Colonic mucosa (tissue), 4 donors: ENCODE results near the gene CSF2RB. TPM values are rescaled to one million over a fixed set of nuclear protein-coding genes. Genes with fewer than 3 reads are reported as not detected.

Experiments
- DNase-seq: peaks from one replicate; pipeline ENCODE4 v3.0.0-alpha.2; 2020
- H3K27ac ChIP-seq: fragments of 200-600 bp; one replicate; pipeline ENCODE4 v1.8.0; 2021
- H3K27me3 ChIP-seq: fragments of 200-600 bp; one replicate; pipeline ENCODE4 v1.8.0; 2021
- H3K36me3 ChIP-seq: fragments of 200-600 bp; one replicate; pipeline ENCODE4 v1.8.0; 2021
- H3K4me1 ChIP-seq: fragments of 200-600 bp; one replicate; pipeline ENCODE4 v1.8.0; 2021; ENCODE audit warnings: mild to moderate bottlenecking
- H3K4me3 ChIP-seq: fragments of 200-600 bp; one replicate; pipeline ENCODE4 v1.8.0; 2021
- H3K9ac ChIP-seq, 2 donors: one replicate each; pipeline ENCODE4 v1.7.0; 2013; ENCODE audit warnings: control low read depth in 2 of 2, low read depth in 2 of 2, low read length in 2 of 2
- H3K9me3 ChIP-seq: fragments of 200-600 bp; one replicate; pipeline ENCODE4 v1.8.0; 2021
- CTCF ChIP-seq: fragments of 200-600 bp; IDR thresholded peaks from one replicate; pipeline ENCODE4 v1.8.0; 2022; ENCODE audit warnings: antibody characterized with exemption, mild to moderate bottlenecking
- intact Hi-C: fragments of 100-400 bp; cut with DNase I; formaldehyde crosslinking; loops from one replicate; pipeline ENCODE4 v1.14.1; 2022
- total RNA-seq, 2 donors: library from RNA; stranded (reverse); fragmentation: NEBNext Ultra II Directional in 1 of 2; extraction: Animal tissue kit (Norgen Biotek cat#: 25700) in 1 of 2; gene quantifications; one replicate each; pipeline ENCODE4 v1.2.1, GENCODE V29; 2021
- donor health status: healthy.
- donor health status: DM: no; HTN: no; CAD: no.
- donor health status: DM: no; HTN: no; CAD: no.

Gene CSF2RB
- total RNA-seq, 2 donors from 2014 or later, result 2.1 to 5.2 TPM

GRCh38 chr22:36879775-36880174 lies 33.7 kb upstream of the CSF2RB start:
- Histone ChIP-seq H3K9ac (no peak overlapping the region), H3K27ac (no peak overlapping the region), H3K4me1 (no peaks in the 10 kb centered on the region), H3K36me3 (no peaks in the 10 kb centered on the region), H3K9me3 (no peaks in the 10 kb centered on the region), H3K27me3 (no peaks in the 10 kb centered on the region), H3K4me3 (no peak overlapping the region)
- TF ChIP-seq CTCF, result no peak
- no peak for DNase-seq
- intact Hi-C loops, result no loop called here

- no peaks in the 10 kb centered on the region for H3K36me3 ChIP-seq
- H3K9me3 ChIP-seq, result no peaks in the 10 kb centered on the region
- no peak overlapping the region for H3K27ac ChIP-seq
- H3K4me3 ChIP-seq, result no peak overlapping the region
- no peaks in the 10 kb centered on the region for H3K4me1 ChIP-seq
- DNase-seq, result no peak
- no peak for TF ChIP-seq CTCF
- H3K27me3 ChIP-seq, result no peaks in the 10 kb centered on the region
- intact Hi-C loops, result no loop called here
- H3K9ac ChIP-seq, result no peak overlapping the region
These were observed 31.8 kb upstream of the CSF2RB start for GRCh38 chr22:36881504-36882245.

- intact Hi-C loops, result no loop called here
- Histone ChIP-seq H3K27ac (no peak overlapping the region), H3K27me3 (no peaks in the 10 kb centered on the region), H3K36me3 (no peaks in the 10 kb centered on the region), H3K9me3 (no peaks in the 10 kb centered on the region), H3K4me1 (no peaks in the 10 kb centered on the region), H3K4me3 (no peak overlapping the region), H3K9ac (no peak overlapping the region)
- no peak for DNase-seq
- TF ChIP-seq CTCF, result no peak
These were observed 28.9 kb upstream of the CSF2RB start for GRCh38 chr22:36884349-36885158.

GRCh38 chr22:36885474-36885873 lies 28.0 kb upstream of the CSF2RB start:
- TF ChIP-seq CTCF, result no peak
- Histone ChIP-seq H3K36me3 (no peaks in the 10 kb centered on the region), H3K27ac (no peak overlapping the region), H3K9me3 (no peaks in the 10 kb centered on the region), H3K9ac (no peak overlapping the region), H3K27me3 (no peaks in the 10 kb centered on the region), H3K4me1 (no peaks in the 10 kb centered on the region), H3K4me3 (no peak overlapping the region)
- intact Hi-C loops, result no loop called here
- no peak for DNase-seq

- no peaks in the 10 kb centered on the region for H3K27me3 ChIP-seq
- no peak overlapping the region for H3K27ac ChIP-seq
- no peak overlapping the region for H3K4me3 ChIP-seq
- no peaks in the 10 kb centered on the region for H3K4me1 ChIP-seq
- H3K9me3 ChIP-seq, result no peaks in the 10 kb centered on the region
- no peak for TF ChIP-seq CTCF
- no peak for DNase-seq
- no peak overlapping the region for H3K9ac ChIP-seq
- intact Hi-C loops, result no loop called here
- no peaks in the 10 kb centered on the region for H3K36me3 ChIP-seq
These were observed 27.4 kb upstream of the CSF2RB start for GRCh38 chr22:36886016-36886415.
